SK-N-SH (cell line): ENCODE results near the gene WTAP. TPM values are rescaled to one million over a fixed set of nuclear protein-coding genes. Genes with fewer than 3 reads are reported as not detected.

Experiments
- CTCF ChIA-PET: fragments of 300-600, 350-600 bp; formaldehyde crosslinking; extraction: SDS; loops from one replicate; lab custom pipeline; 2021; lab: Yijun Ruan, JAX
- POLR2A ChIA-PET: fragments of 350-600 bp; sonication (Branson Sonifier 250); formaldehyde crosslinking; extraction: SDS; loops from one replicate; lab custom pipeline; 2020; ENCODE audit warnings: antibody characterized with exemption, inconsistent platforms; lab: Yijun Ruan, JAX
- DNase-seq: peaks from one replicate; pipeline ENCODE4 v3.0.0; 2012
- H2AFZ ChIP-seq: fragments of 200-600 bp; sonication (generic); 2 replicates; pipeline ENCODE4 v1.8.1; 2016; ENCODE audit warnings: antibody characterized with exemption, mild to moderate bottlenecking, low read depth
- H3F3A ChIP-seq: fragments of 200-600 bp; sonication (generic); replicated peaks from 2 replicates; pipeline ENCODE3; 2016; ENCODE audit warnings: antibody characterized with exemption, mild to moderate bottlenecking; ENCODE audit not compliant: insufficient read depth
- H3K27ac ChIP-seq, 2 experiments: fragments of 200-500 bp in 1 of 2; fragments of 200-600 bp in 1 of 2; sonication (Bioruptor generic) in 1 of 2; sonication (generic), shearing (Covaris generic) in 1 of 2; 2 replicates each; pipeline versions ENCODE4 v1.5.1 to v1.6.1; 2014 to 2016; ENCODE audit warnings: low read depth in 2 of 2, inconsistent platforms in 1 of 2, low read length in 1 of 2, mild to moderate bottlenecking in 1 of 2, mixed read lengths in 1 of 2
- H3K27me3 ChIP-seq: fragments of 200-600 bp; sonication (generic), shearing (Covaris generic); 2 replicates; pipeline ENCODE4 v1.6.1; 2016; ENCODE audit warnings: mixed run types; ENCODE audit not compliant: insufficient read depth
- H3K36me3 ChIP-seq, 2 experiments: fragments of 200-500 bp in 1 of 2; fragments of 200-600 bp in 1 of 2; sonication (Bioruptor generic) in 1 of 2; sonication (generic) in 1 of 2; replicated peaks in 1 of 2; 2 replicates each; pipeline versions ENCODE3 to v1.5.1; 2014 to 2016; ENCODE audit warnings: low read length in 1 of 2, mild to moderate bottlenecking in 1 of 2; ENCODE audit not compliant: insufficient read depth in 2 of 2, control insufficient read depth in 1 of 2
- H3K4me1 ChIP-seq, 2 experiments: fragments of 200-500 bp in 1 of 2; fragments of 200-600 bp in 1 of 2; sonication (Bioruptor generic) in 1 of 2; sonication (generic), shearing (Covaris generic) in 1 of 2; 2 replicates each; pipeline versions ENCODE4 v1.5.1 to v1.6.1; 2014 to 2016; ENCODE audit warnings: low read depth in 1 of 2, low read length in 1 of 2, mixed run types in 1 of 2; ENCODE audit not compliant: insufficient read depth in 2 of 2, control insufficient read depth in 1 of 2
- H3K4me2 ChIP-seq: fragments of 200-600 bp; sonication (generic), shearing (Covaris generic); 2 replicates; pipeline ENCODE4 v1.6.1; 2017; ENCODE audit warnings: mixed run types
- H3K4me3 ChIP-seq, 2 experiments: fragments of 200-500 bp in 1 of 2; fragments of 200-600 bp in 1 of 2; sonication (Bioruptor generic) in 1 of 2; sonication (generic), shearing (Covaris generic) in 1 of 2; 2 replicates each; pipeline versions ENCODE4 v1.5.1 to v1.8.1; 2014 to 2016; ENCODE audit warnings: low read depth in 2 of 2, inconsistent platforms in 1 of 2, low read length in 1 of 2, mild to moderate bottlenecking in 1 of 2, mixed read lengths in 1 of 2, moderate library complexity in 1 of 2
- H3K79me2 ChIP-seq: fragments of 200-600 bp; sonication (generic); 2 replicates; pipeline ENCODE4 v1.8.1; 2017; ENCODE audit warnings: mild to moderate bottlenecking; ENCODE audit not compliant: insufficient read depth
- H3K9ac ChIP-seq: fragments of 200-600 bp; sonication (generic); 2 replicates; pipeline ENCODE4 v1.6.1; 2017; ENCODE audit warnings: mixed run types
- H3K9me2 ChIP-seq: fragments of 200-600 bp; sonication (generic); 2 replicates; pipeline ENCODE4 v1.6.1; 2017; ENCODE audit warnings: mixed run types
- H3K9me3 ChIP-seq: fragments of 200-600 bp; sonication (generic); 2 replicates; pipeline ENCODE4 v1.6.1; 2017; ENCODE audit warnings: mixed run types, mild to moderate bottlenecking, moderate library complexity
- H4K20me1 ChIP-seq: fragments of 200-600 bp; sonication (generic); 2 replicates; pipeline ENCODE4 v1.6.1; 2017; ENCODE audit warnings: mild to moderate bottlenecking, mixed run types; ENCODE audit not compliant: insufficient read depth
- CTCF ChIP-seq: fragments of 200-600 bp; sonication (generic); IDR thresholded peaks from 2 replicates; pipeline ENCODE4 v1.6.1; 2017; ENCODE audit warnings: antibody characterized with exemption, mild to moderate bottlenecking, moderate library complexity
- ELF1 ChIP-seq: IDR thresholded peaks from 2 replicates; pipeline ENCODE4 v1.4.0; 2012
- EZH2phosphoT487 ChIP-seq: fragments of 200-600 bp; sonication (generic); IDR thresholded peaks from 2 replicates; pipeline ENCODE4 v1.6.1; 2017; ENCODE audit warnings: low read depth, mixed run types, mild to moderate bottlenecking, antibody characterized with exemption, moderate library complexity, borderline replicate concordance
- FOSL2 ChIP-seq: IDR thresholded peaks from 2 replicates; pipeline ENCODE4 v1.4.0; 2012; ENCODE audit warnings: low read depth, mild to moderate bottlenecking, moderate library complexity, borderline replicate concordance
- GABPA ChIP-seq: IDR thresholded peaks from 2 replicates; pipeline ENCODE4 v1.4.0; 2012; ENCODE audit warnings: low read depth, mild to moderate bottlenecking
- IRF3 ChIP-seq: fragments of 150-350 bp; IDR thresholded peaks from 2 replicates; pipeline ENCODE4 v1.6.1; 2016; ENCODE audit warnings: mild to moderate bottlenecking, low read depth, low read length
- JUND ChIP-seq: IDR thresholded peaks from 2 replicates; pipeline ENCODE4 v1.4.0; 2012
- MAX ChIP-seq: IDR thresholded peaks from 2 replicates; pipeline ENCODE4 v1.4.0; 2012; ENCODE audit warnings: low read depth
- MEF2A ChIP-seq: IDR thresholded peaks from 2 replicates; pipeline ENCODE4 v1.4.0; 2012; ENCODE audit warnings: low read depth, borderline replicate concordance
- MXI1 ChIP-seq: IDR thresholded peaks from 2 replicates; pipeline ENCODE4 v1.6.1; 2012; ENCODE audit warnings: mild to moderate bottlenecking, low read depth, low read length, improper control_type of control experiment
- NRF1 ChIP-seq: IDR thresholded peaks from 2 replicates; pipeline ENCODE4 v1.6.1; 2012; ENCODE audit warnings: low read depth, mild to moderate bottlenecking, low read length
- POLR2AphosphoS5 ChIP-seq: IDR thresholded peaks from 2 replicates; pipeline ENCODE4 v1.6.1; 2012; ENCODE audit warnings: low read depth, low read length
- RAD21 ChIP-seq: IDR thresholded peaks from 2 replicates; pipeline ENCODE4 v1.6.1; 2012; ENCODE audit warnings: mild to moderate bottlenecking, low read length
- RCOR1 ChIP-seq: fragments of 150-350 bp; IDR thresholded peaks from 2 replicates; pipeline ENCODE4 v1.6.1; 2017; ENCODE audit warnings: antibody characterized with exemption, low read length
- RFX5 ChIP-seq: IDR thresholded peaks from 2 replicates; pipeline ENCODE4 v1.6.1; 2012; ENCODE audit warnings: mild to moderate bottlenecking, improper control_type of control experiment, low read length
- TAF1 ChIP-seq: IDR thresholded peaks from 2 replicates; pipeline ENCODE4 v1.6.1; 2012; ENCODE audit warnings: low read depth, mild to moderate bottlenecking, low read length, moderate library complexity, borderline replicate concordance
- TCF12 ChIP-seq: IDR thresholded peaks from 2 replicates; pipeline ENCODE4 v1.4.0; 2012
- USF1 ChIP-seq: IDR thresholded peaks from 2 replicates; pipeline ENCODE4 v1.4.0; 2012; ENCODE audit warnings: low read depth, borderline replicate concordance
- USF2 ChIP-seq: fragments of 150-350 bp; IDR thresholded peaks from 2 replicates; pipeline ENCODE4 v1.6.1; 2017; ENCODE audit warnings: antibody characterized with exemption, low read length, low read depth, borderline replicate concordance
- YY1 ChIP-seq: IDR thresholded peaks from 2 replicates; pipeline ENCODE4 v1.4.0; 2012; ENCODE audit warnings: low read depth, mild to moderate bottlenecking
- ZBTB33 ChIP-seq: IDR thresholded peaks from 2 replicates; pipeline ENCODE4 v1.4.0; 2012; ENCODE audit warnings: low read depth, borderline replicate concordance
- WGBS: methylation state at CpG from one replicate; pipeline ENCODE4 v1.1.6; 2017; ENCODE audit warnings: low lambda C conversion rate; 5-methylcytosine and 5-hydroxymethylcytosine counted together
- polyA plus RNA-seq, 3 experiments: library from polyadenylated mRNA; depleted of rRNA; stranded (reverse); fragments of >200 nt; gene quantifications; 2 replicates each; pipeline ENCODE4 v1.2.3, GENCODE V29; 2012

The WTAP gene
- polyA plus RNA-seq, 1 of the 3 experiments (the other 2 are of a cell fraction) = 12.8 TPM

GRCh38 chr6:159769470-159769869 lies 42.2 kb downstream of the WTAP start:
- ChIA-PET POLR2A (interaction anchor here (0.9 kb wide), 1 partner anchor 20 kb away, joined by 3 read pairs; the partner anchor contains the start of gene TCP1), CTCF (no interaction called here)
- no peaks in the 10 kb centered on the region for H3K9me3 ChIP-seq
- no peak overlapping the region for H2AFZ ChIP-seq
- peaks cover 44 to 69% of the 10 kb centered on the region in 2 experiments for H3K36me3 ChIP-seq
- H3K27ac ChIP-seq = no peak overlapping the region
- no peaks in the 10 kb centered on the region for H3K9me2 ChIP-seq
- no peak overlapping the region for H3K4me3 ChIP-seq
- H3K79me2 ChIP-seq = no peaks in the 10 kb centered on the region
- H3K27me3 ChIP-seq = no peaks in the 10 kb centered on the region
- H3K4me1 ChIP-seq = no peaks in the 10 kb centered on the region
- no peaks in the 10 kb centered on the region for H3F3A ChIP-seq
- no peak overlapping the region for H3K4me2 ChIP-seq
- TF ChIP-seq RCOR1 = no peak
- TF ChIP-seq JUND = no peak
- TF ChIP-seq IRF3 = no peak
- TF ChIP-seq ELF1 = no peak
- no peak for TF ChIP-seq CTCF
- no peak for TF ChIP-seq YY1
- TF ChIP-seq ZBTB33 = no peak
- no peak for TF ChIP-seq FOSL2
- no peak for TF ChIP-seq GABPA
- no peak for TF ChIP-seq RFX5
- TF ChIP-seq POLR2AphosphoS5 = no peak
- no peak for TF ChIP-seq USF2
- TF ChIP-seq, all 33 proteins: peak for 0
- H3K9ac ChIP-seq = no peak overlapping the region
- DNase-seq = no peak
- no peaks in the 10 kb centered on the region for H4K20me1 ChIP-seq

GRCh38 chr6:159772196-159772595 lies 44.9 kb downstream of the WTAP start:
- Histone ChIP-seq H3K79me2 (no peaks in the 10 kb centered on the region), H2AFZ (no peak overlapping the region), H3F3A (peaks cover under 1% of the 10 kb centered on the region), H3K9me2 (no peaks in the 10 kb centered on the region), H3K36me3 (peaks cover 49 to 50% of the 10 kb centered on the region in 2 experiments), H3K27me3 (no peaks in the 10 kb centered on the region), H3K4me2 (no peak overlapping the region), H3K4me3 (no peak overlapping the region), H3K9me3 (no peaks in the 10 kb centered on the region), H3K9ac (no peak overlapping the region), H3K27ac (no peak overlapping the region), H4K20me1 (no peaks in the 10 kb centered on the region), H3K4me1 (no peaks in the 10 kb centered on the region)
- ChIA-PET POLR2A (interaction anchor here (0.6 kb wide), 1 partner anchor 10 kb away, joined by 3 read pairs; no protein-coding TSS in a partner anchor), CTCF (no interaction called here)
- DNase-seq = no peak
- WGBS = 0% methylated on average over 1 of the region's 1 CpG
- TF ChIP-seq RFX5 (no peak), RCOR1 (no peak), USF1 (no peak), TCF12 (no peak), MAX (no peak), NRF1 (no peak), EZH2phosphoT487 (no peak), MEF2A (no peak), MXI1 (no peak), TAF1 (no peak), YY1 (no peak), IRF3 (no peak), FOSL2 (no peak), RAD21 (no peak), GABPA (no peak)
